HCT116 (cell line): Measurements from ENCODE around the gene MCEE. TPM values are rescaled to one million over a fixed set of nuclear protein-coding genes. Genes with fewer than 3 reads are reported as not detected.

Experiments used
- ATAC-seq: fragments of 200-7000 bp; cut with Tn5 transposase; 2 replicates; pipeline ENCODE4 v1.9.1; 2020; ENCODE audit warnings: mild to moderate bottlenecking, moderate library complexity
- BruUV-seq: library from RNA; stranded (reverse); fragments of 400-500 nt; replicated peaks from 2 replicates; lab custom pipeline; 2021; lab: Mats Ljungman, UMichigan
- CTCF ChIA-PET: fragments of 300-600 bp; sonication (Branson Sonifier 250); formaldehyde crosslinking; loops from one replicate; lab custom pipeline; 2021; ENCODE audit warnings: antibody characterized with exemption; lab: Charles Lee
- POLR2A ChIA-PET: fragments of 300-600, 350-600 bp; sonication (Branson Sonifier 250); formaldehyde crosslinking; loops from one replicate; lab custom pipeline; 2021; ENCODE audit warnings: antibody characterized with exemption; lab: Charles Lee
- RAD21 ChIA-PET, 2 experiments: fragments of 300-600 bp; sonication (Branson Sonifier 250); formaldehyde crosslinking; loops; one replicate each; lab custom pipeline; 2023; ENCODE audit warnings: low total read pairs in 2 of 2; ENCODE audit not compliant: uncharacterized antibody in 2 of 2, unreplicated experiment in 2 of 2, low non-redundant PET in 1 of 2; lab: Charles Lee
- DNase-seq: peaks from one replicate; pipeline ENCODE4 v3.0.0-alpha.2; 2010; ENCODE audit warnings: low read depth, low spot score
- H2AFZ ChIP-seq: fragments of 200-600 bp; shearing (Covaris generic), sonication (generic); 2 replicates; pipeline ENCODE4 v1.6.1; 2017; ENCODE audit warnings: low read depth, mixed run types, mixed read lengths, antibody characterized with exemption, low read length; ENCODE audit not compliant: poor library complexity, severe bottlenecking
- H3K27ac ChIP-seq: 2 replicates; pipeline ENCODE4 v1.5.1; 2012; ENCODE audit warnings: low read depth, low read length
- H3K27me3 ChIP-seq: fragments of 200-600 bp; sonication (generic); 2 replicates; pipeline ENCODE4 v1.6.1; 2016; ENCODE audit warnings: mixed run types, low read length, mixed read lengths; ENCODE audit not compliant: insufficient read depth
- H3K36me3 ChIP-seq, 2 experiments: fragments of 200-500 bp in 1 of 2; fragments of 200-600 bp in 1 of 2; sonication (Bioruptor generic) in 1 of 2; sonication (generic) in 1 of 2; 2 replicates each; pipeline versions ENCODE4 v1.5.1 to v1.6.1; 2014 to 2016; ENCODE audit warnings: low read length in 2 of 2, inconsistent platforms in 1 of 2, mixed read lengths in 1 of 2, mixed run types in 1 of 2; ENCODE audit not compliant: insufficient read depth in 2 of 2, control insufficient read depth in 1 of 2
- H3K4me1 ChIP-seq, 2 experiments: fragments of 200-600 bp in 1 of 2; sonication (generic) in 1 of 2; 2 replicates each; pipeline versions ENCODE4 v1.5.1 to v1.6.1; 2012 to 2017; ENCODE audit warnings: low read length in 2 of 2, inconsistent platforms in 1 of 2, mild to moderate bottlenecking in 1 of 2, mixed read lengths in 1 of 2, mixed run types in 1 of 2, moderate library complexity in 1 of 2; ENCODE audit not compliant: insufficient read depth in 2 of 2, control insufficient read depth in 1 of 2
- H3K4me2 ChIP-seq: fragments of 200-600 bp; sonication (generic); 2 replicates; pipeline ENCODE4 v1.6.1; 2017; ENCODE audit warnings: mixed run types, low read length, mixed read lengths
- H3K4me3 ChIP-seq, 2 experiments: fragments of 200-600 bp in 1 of 2; sonication (generic) in 1 of 2; replicated peaks in 1 of 2; 2 replicates each; pipeline ENCODE4 v1.5.1; 2011 to 2016; ENCODE audit warnings: low read length in 2 of 2, control low read depth in 1 of 2, low read depth in 1 of 2, mild to moderate bottlenecking in 1 of 2, mixed read lengths in 1 of 2, mixed run types in 1 of 2
- H3K79me2 ChIP-seq: fragments of 200-600 bp; sonication (generic); 2 replicates; pipeline ENCODE4 v1.6.1; 2017; ENCODE audit warnings: mild to moderate bottlenecking, mixed run types, low read length, moderate library complexity, mixed read lengths; ENCODE audit not compliant: insufficient read depth
- H3K9ac ChIP-seq: fragments of 200-600 bp; sonication (generic); 2 replicates; pipeline ENCODE4 v1.6.1; 2016; ENCODE audit warnings: low read length, mixed read lengths
- H3K9me2 ChIP-seq: fragments of 200-600 bp; sonication (generic), shearing (Covaris generic); 2 replicates; pipeline ENCODE4 v1.6.1; 2017; ENCODE audit warnings: mixed run types, mild to moderate bottlenecking, moderate library complexity; ENCODE audit not compliant: insufficient read depth
- H3K9me3 ChIP-seq, 2 experiments: fragments of 200-500 bp in 1 of 2; fragments of 200-600 bp in 1 of 2; sonication (Bioruptor generic) in 1 of 2; sonication (generic) in 1 of 2; 2 replicates each; pipeline ENCODE4 v1.6.1; 2014 to 2017; ENCODE audit warnings: low read length in 2 of 2, mixed read lengths in 2 of 2, inconsistent platforms in 1 of 2, low read depth in 1 of 2, mild to moderate bottlenecking in 1 of 2, mixed run types in 1 of 2, moderate library complexity in 1 of 2; ENCODE audit not compliant: control insufficient read depth in 1 of 2, insufficient read depth in 1 of 2
- H4K20me1 ChIP-seq: fragments of 200-600 bp; sonication (generic), shearing (Covaris generic); 2 replicates; pipeline ENCODE4 v1.6.1; 2017; ENCODE audit warnings: mixed run types, mild to moderate bottlenecking, moderate library complexity; ENCODE audit not compliant: insufficient read depth
- EZH2 ChIP-seq: fragments of 200-600 bp; sonication (generic); IDR thresholded peaks from 2 replicates; pipeline ENCODE4 v1.6.1; 2017; ENCODE audit warnings: antibody characterized with exemption, mixed run types
- POLR2AphosphoS5 ChIP-seq: IDR thresholded peaks from 2 replicates; pipeline ENCODE4 v1.6.1; 2011; ENCODE audit warnings: mild to moderate bottlenecking, low read depth, low read length, moderate library complexity
- SP1 ChIP-seq: IDR thresholded peaks from 2 replicates; pipeline ENCODE4 v1.6.1; 2012; ENCODE audit warnings: low read depth
- SRF ChIP-seq: IDR thresholded peaks from 2 replicates; pipeline ENCODE4 v1.6.1; 2012; ENCODE audit warnings: low read depth
- ZNF274 ChIP-seq: fragments of 200-500 bp; sonication (Bioruptor generic); IDR thresholded peaks from 2 replicates; pipeline ENCODE4 v1.6.1; 2014; ENCODE audit warnings: mild to moderate bottlenecking, low read depth, low read length, inconsistent platforms
- intact Hi-C: fragments of 100-400 bp; cut with micrococcal nuclease; formaldehyde crosslinking; loops from 2 replicates; pipeline ENCODE4 v1.10.0; 2022
- total RNA-seq: library from RNA; stranded (reverse); gene quantifications from one replicate; pipeline ENCODE4 v1.2.1, GENCODE V29; 2021; ENCODE audit not compliant: unreplicated experiment
- TF ChIP-seq, protein P1 (sequence below): IDR thresholded peaks from 2 replicates; pipeline ENCODE4 v1.6.1; 2012
- TF ChIP-seq, protein P2 (sequence below): IDR thresholded peaks from 2 replicates; pipeline ENCODE4 v1.6.1; 2011; ENCODE audit warnings: mild to moderate bottlenecking, low read length, moderate library complexity; ENCODE audit not compliant: insufficient replicate concordance; ENCODE audit errors: extremely low read depth
- TF ChIP-seq, protein P3 (sequence below): IDR thresholded peaks from 2 replicates; pipeline ENCODE4 v1.6.1; 2012; ENCODE audit warnings: low read depth
- TF ChIP-seq, protein P4 (sequence below), 3 experiments: fragments of 200-600 bp in 1 of 3; sonication (generic) in 1 of 3; IDR thresholded peaks in 2 of 3; conservative IDR thresholded peaks in 1 of 3; 2 replicates each; pipeline ENCODE4 v1.5.1; 2012 to 2017; ENCODE audit warnings: low read depth in 2 of 3, low read length in 2 of 3, antibody characterized with exemption in 1 of 3, borderline replicate concordance in 1 of 3, control low read depth in 1 of 3, mild to moderate bottlenecking in 1 of 3, mixed read lengths in 1 of 3, mixed run types in 1 of 3, moderate library complexity in 1 of 3; ENCODE audit not compliant: insufficient read depth in 1 of 3

MCEE gene
- total RNA-seq, 1 experiment from 2014 or later: 9.0 TPM

DNA sequence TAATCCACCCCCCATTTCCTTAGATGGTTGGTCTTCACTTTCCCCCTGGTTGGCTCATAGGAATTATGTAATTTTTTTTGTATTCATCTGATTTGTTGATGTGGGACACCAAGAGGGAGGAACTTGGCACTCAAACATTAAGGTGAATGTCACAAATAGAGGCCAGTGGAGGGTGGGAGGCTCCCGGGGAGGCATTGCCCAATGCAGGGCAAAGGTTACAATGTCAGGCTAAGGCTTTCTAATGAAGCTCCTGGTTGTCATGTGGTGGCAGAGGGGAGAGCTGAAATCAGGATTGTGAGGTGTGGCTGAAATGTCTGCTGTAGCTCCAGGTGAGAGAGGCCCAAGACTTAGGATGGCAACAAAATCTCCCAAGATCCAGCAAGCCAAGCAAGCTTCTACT, 43.1 kb upstream of the MCEE start:
- no peaks in the 10 kb centered on the region for H3K36me3 ChIP-seq
- POLR2A ChIA-PET: no interaction called here
- H3K9me2 ChIP-seq: no peaks in the 10 kb centered on the region
- H3K9me3 ChIP-seq: no peaks in the 10 kb centered on the region
- CTCF ChIA-PET: no interaction called here
- no peak overlapping the region for H3K27ac ChIP-seq
- H2AFZ ChIP-seq: no peak overlapping the region
- TF ChIP-seq, protein P1, sequence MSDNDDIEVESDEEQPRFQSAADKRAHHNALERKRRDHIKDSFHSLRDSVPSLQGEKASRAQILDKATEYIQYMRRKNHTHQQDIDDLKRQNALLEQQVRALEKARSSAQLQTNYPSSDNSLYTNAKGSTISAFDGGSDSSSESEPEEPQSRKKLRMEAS: no peak
- TF ChIP-seq, protein P2, sequence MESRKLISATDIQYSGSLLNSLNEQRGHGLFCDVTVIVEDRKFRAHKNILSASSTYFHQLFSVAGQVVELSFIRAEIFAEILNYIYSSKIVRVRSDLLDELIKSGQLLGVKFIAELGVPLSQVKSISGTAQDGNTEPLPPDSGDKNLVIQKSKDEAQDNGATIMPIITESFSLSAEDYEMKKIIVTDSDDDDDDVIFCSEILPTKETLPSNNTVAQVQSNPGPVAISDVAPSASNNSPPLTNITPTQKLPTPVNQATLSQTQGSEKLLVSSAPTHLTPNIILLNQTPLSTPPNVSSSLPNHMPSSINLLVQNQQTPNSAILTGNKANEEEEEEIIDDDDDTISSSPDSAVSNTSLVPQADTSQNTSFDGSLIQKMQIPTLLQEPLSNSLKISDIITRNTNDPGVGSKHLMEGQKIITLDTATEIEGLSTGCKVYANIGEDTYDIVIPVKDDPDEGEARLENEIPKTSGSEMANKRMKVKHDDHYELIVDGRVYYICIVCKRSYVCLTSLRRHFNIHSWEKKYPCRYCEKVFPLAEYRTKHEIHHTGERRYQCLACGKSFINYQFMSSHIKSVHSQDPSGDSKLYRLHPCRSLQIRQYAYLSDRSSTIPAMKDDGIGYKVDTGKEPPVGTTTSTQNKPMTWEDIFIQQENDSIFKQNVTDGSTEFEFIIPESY: no peak
- no peak for TF ChIP-seq SP1
- no peak for TF ChIP-seq EZH2
- TF ChIP-seq, protein P3, sequence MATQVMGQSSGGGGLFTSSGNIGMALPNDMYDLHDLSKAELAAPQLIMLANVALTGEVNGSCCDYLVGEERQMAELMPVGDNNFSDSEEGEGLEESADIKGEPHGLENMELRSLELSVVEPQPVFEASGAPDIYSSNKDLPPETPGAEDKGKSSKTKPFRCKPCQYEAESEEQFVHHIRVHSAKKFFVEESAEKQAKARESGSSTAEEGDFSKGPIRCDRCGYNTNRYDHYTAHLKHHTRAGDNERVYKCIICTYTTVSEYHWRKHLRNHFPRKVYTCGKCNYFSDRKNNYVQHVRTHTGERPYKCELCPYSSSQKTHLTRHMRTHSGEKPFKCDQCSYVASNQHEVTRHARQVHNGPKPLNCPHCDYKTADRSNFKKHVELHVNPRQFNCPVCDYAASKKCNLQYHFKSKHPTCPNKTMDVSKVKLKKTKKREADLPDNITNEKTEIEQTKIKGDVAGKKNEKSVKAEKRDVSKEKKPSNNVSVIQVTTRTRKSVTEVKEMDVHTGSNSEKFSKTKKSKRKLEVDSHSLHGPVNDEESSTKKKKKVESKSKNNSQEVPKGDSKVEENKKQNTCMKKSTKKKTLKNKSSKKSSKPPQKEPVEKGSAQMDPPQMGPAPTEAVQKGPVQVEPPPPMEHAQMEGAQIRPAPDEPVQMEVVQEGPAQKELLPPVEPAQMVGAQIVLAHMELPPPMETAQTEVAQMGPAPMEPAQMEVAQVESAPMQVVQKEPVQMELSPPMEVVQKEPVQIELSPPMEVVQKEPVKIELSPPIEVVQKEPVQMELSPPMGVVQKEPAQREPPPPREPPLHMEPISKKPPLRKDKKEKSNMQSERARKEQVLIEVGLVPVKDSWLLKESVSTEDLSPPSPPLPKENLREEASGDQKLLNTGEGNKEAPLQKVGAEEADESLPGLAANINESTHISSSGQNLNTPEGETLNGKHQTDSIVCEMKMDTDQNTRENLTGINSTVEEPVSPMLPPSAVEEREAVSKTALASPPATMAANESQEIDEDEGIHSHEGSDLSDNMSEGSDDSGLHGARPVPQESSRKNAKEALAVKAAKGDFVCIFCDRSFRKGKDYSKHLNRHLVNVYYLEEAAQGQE: no peak
- no peak for TF ChIP-seq POLR2AphosphoS5
- TF ChIP-seq ZNF274: no peak
- TF ChIP-seq SRF: no peak
- TF ChIP-seq, protein P4, sequence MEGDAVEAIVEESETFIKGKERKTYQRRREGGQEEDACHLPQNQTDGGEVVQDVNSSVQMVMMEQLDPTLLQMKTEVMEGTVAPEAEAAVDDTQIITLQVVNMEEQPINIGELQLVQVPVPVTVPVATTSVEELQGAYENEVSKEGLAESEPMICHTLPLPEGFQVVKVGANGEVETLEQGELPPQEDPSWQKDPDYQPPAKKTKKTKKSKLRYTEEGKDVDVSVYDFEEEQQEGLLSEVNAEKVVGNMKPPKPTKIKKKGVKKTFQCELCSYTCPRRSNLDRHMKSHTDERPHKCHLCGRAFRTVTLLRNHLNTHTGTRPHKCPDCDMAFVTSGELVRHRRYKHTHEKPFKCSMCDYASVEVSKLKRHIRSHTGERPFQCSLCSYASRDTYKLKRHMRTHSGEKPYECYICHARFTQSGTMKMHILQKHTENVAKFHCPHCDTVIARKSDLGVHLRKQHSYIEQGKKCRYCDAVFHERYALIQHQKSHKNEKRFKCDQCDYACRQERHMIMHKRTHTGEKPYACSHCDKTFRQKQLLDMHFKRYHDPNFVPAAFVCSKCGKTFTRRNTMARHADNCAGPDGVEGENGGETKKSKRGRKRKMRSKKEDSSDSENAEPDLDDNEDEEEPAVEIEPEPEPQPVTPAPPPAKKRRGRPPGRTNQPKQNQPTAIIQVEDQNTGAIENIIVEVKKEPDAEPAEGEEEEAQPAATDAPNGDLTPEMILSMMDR (IDR thresholded peaks at IDR 0.05 in 2 of 3, conservative IDR thresholded peaks at IDR 0.05 in 1 of 3; ENCODE audit: borderline replicate concordance in 1 of 3, insufficient read depth in 1 of 3, low read depth in 2 of 3, low read length in 2 of 3): no peak
- no peaks in the 10 kb centered on the region for H3K79me2 ChIP-seq
- intact Hi-C loops: no loop called here
- RAD21 ChIA-PET: no interaction called here
- H3K9ac ChIP-seq: no peak overlapping the region
- H3K4me2 ChIP-seq: no peak overlapping the region
- no peaks in the 10 kb centered on the region for H4K20me1 ChIP-seq
- no peaks in the 10 kb centered on the region for H3K27me3 ChIP-seq
- ATAC-seq (no peak), DNase-seq (no peak)
- BruUV-seq: no TSS peak
- no peak overlapping the region for H3K4me3 ChIP-seq
- H3K4me1 ChIP-seq: no peaks in the 10 kb centered on the region
